ENCODE data around the gene UBAP1L. TPM values are rescaled to one million over a fixed set of nuclear protein-coding genes. Genes with fewer than 3 reads are reported as not detected.

The UBAP1L gene
- total RNA-seq, 1 experiment from 2014 or later: 2.5 TPM

GRCh38 chr15:65060641-65061397 lies 54.2 kb downstream of the UBAP1L start:
- Histone ChIP-seq H3K27ac (no peak overlapping the region), H3K9me3 (ENCODE audit: insufficient read depth, low read depth) (no peaks in the 10 kb centered on the region; the same call in 1 of the 2 replicates), H3K79me2 (ENCODE audit: low read depth) (no peaks in the 10 kb centered on the region), H3K4me1 (replicated peaks; ENCODE audit: insufficient read depth) (peaks cover 22% of the 10 kb centered on the region), H3K36me3 (ENCODE audit: low read depth) (no peaks in the 10 kb centered on the region), H3K27me3 (ENCODE audit: insufficient read depth, low read depth) (no peaks in the 10 kb centered on the region; the same call in 1 of the 2 replicates), H3F3A (ENCODE audit: insufficient read depth, low read depth) (peaks cover 5% of the 10 kb centered on the region; the same call in 1 of the 2 replicates), H2AFZ (no peak overlapping the region), H4K20me1 (ENCODE audit: insufficient read depth) (no peaks in the 10 kb centered on the region), H3K9me2 (ENCODE audit: insufficient read depth) (no peaks in the 10 kb centered on the region), H3K4me2 (no peak overlapping the region), H3K4me3 (no peak overlapping the region)
- ChIA-PET POLR2A (ENCODE audit: unreplicated experiment) (no interaction called here), CTCF (no interaction called here)
- BruUV-seq (replicated peaks): no TSS peak
- intact Hi-C loops (cut with micrococcal nuclease; ENCODE audit: unreplicated experiment): no loop called here
- no peak for DNase-seq
- TF ChIP-seq CTCF (conservative IDR thresholded peaks at IDR 0.05): no peak
- TF ChIP-seq EZH2 (IDR thresholded peaks at IDR 0.05; ENCODE audit: low read depth): no peak

GRCh38 chr15:65059931-65060596 lies 54.9 kb downstream of the UBAP1L start:
- no TSS peak for BruUV-seq (replicated peaks)
- no peaks in the 10 kb centered on the region for H4K20me1 ChIP-seq (ENCODE audit: insufficient read depth)
- ChIA-PET CTCF (no interaction called here), POLR2A (ENCODE audit: unreplicated experiment) (interaction anchor here (0.7 kb wide), 1 partner anchor 1823 kb away, joined by 5 read pairs; no protein-coding TSS in a partner anchor)
- TF ChIP-seq CTCF (conservative IDR thresholded peaks at IDR 0.05) (no peak), EZH2 (IDR thresholded peaks at IDR 0.05; ENCODE audit: low read depth) (no peak)
- H3K36me3 ChIP-seq (ENCODE audit: low read depth): no peaks in the 10 kb centered on the region
- H3K4me3 ChIP-seq: no peak overlapping the region
- H2AFZ ChIP-seq: no peak overlapping the region
- H3K9me2 ChIP-seq (ENCODE audit: insufficient read depth): no peaks in the 10 kb centered on the region
- intact Hi-C loops (cut with micrococcal nuclease; ENCODE audit: unreplicated experiment): loop anchor here (10.0 kb wide), 1 partner anchor 125 kb away; the partner anchor contains the start of gene CLPX
- no peak overlapping the region for H3K27ac ChIP-seq
- no peaks in the 10 kb centered on the region; the same call in 1 of the 2 replicates for H3K9me3 ChIP-seq (ENCODE audit: insufficient read depth, low read depth)
- H3K4me1 ChIP-seq (replicated peaks; ENCODE audit: insufficient read depth): peaks cover 30% of the 10 kb centered on the region
- H3K4me2 ChIP-seq: no peak overlapping the region
- no peaks in the 10 kb centered on the region for H3K27me3 ChIP-seq (ENCODE audit: insufficient read depth, low read depth)
- no peak for DNase-seq
- no peaks in the 10 kb centered on the region for H3K79me2 ChIP-seq (ENCODE audit: low read depth)
- peaks cover 5% of the 10 kb centered on the region; the same call in 1 of the 2 replicates for H3F3A ChIP-seq (ENCODE audit: insufficient read depth, low read depth)

- H3K27ac ChIP-seq: no peak overlapping the region
- intact Hi-C loops (cut with micrococcal nuclease; ENCODE audit: unreplicated experiment): loop anchor here (10.0 kb wide), 1 partner anchor 125 kb away; the partner anchor contains the start of gene CLPX
- ChIA-PET CTCF (interaction anchor here (0.5 kb wide), 1 partner anchor 1421 kb away, joined by 4 read pairs; no protein-coding TSS in a partner anchor), POLR2A (ENCODE audit: unreplicated experiment) (no interaction called here)
- TF ChIP-seq EZH2 (IDR thresholded peaks at IDR 0.05; ENCODE audit: low read depth) (no peak), CTCF (conservative IDR thresholded peaks at IDR 0.05) (no peak)
- no peaks in the 10 kb centered on the region for H3K27me3 ChIP-seq (ENCODE audit: insufficient read depth, low read depth)
- no peak overlapping the region for H3K4me2 ChIP-seq
- DNase-seq: no peak
- H3K9me3 ChIP-seq (ENCODE audit: insufficient read depth, low read depth): no peaks in the 10 kb centered on the region; the same call in 1 of the 2 replicates
- H4K20me1 ChIP-seq (ENCODE audit: insufficient read depth): no peaks in the 10 kb centered on the region
- no TSS peak for BruUV-seq (replicated peaks)
- H3K79me2 ChIP-seq (ENCODE audit: low read depth): no peaks in the 10 kb centered on the region
- H3F3A ChIP-seq (ENCODE audit: insufficient read depth, low read depth): peaks cover 5% of the 10 kb centered on the region; the same call in 1 of the 2 replicates
- no peak overlapping the region for H3K4me3 ChIP-seq
- peaks cover 36% of the 10 kb centered on the region for H3K4me1 ChIP-seq (replicated peaks; ENCODE audit: insufficient read depth)
- H3K36me3 ChIP-seq (ENCODE audit: low read depth): no peaks in the 10 kb centered on the region
- H3K9me2 ChIP-seq (ENCODE audit: insufficient read depth): no peaks in the 10 kb centered on the region
- H2AFZ ChIP-seq: no peak overlapping the region
Measured at GRCh38 chr15:65059369-65059750, 55.6 kb downstream of the UBAP1L start.
